ENCODE results near the gene SAMD14.
A peak's percentile ranks its signal among the peaks of the same experiment; 100 is the strongest.

The SAMD14 gene

GRCh38 chr17:50139950-50140885 is 10.3 kb upstream of the SAMD14 start:
- H3K36me3 ChIP-seq (ENCODE audit: control insufficient read depth, insufficient read depth, low read length), result peaks cover 74% of the 10 kb centered on the region
- H3K4me1 ChIP-seq (ENCODE audit: control insufficient read depth, insufficient read depth, low read length, poor library complexity, severe bottlenecking), result peaks cover 65% of the 10 kb centered on the region
- H3K4me3 ChIP-seq (ENCODE audit: insufficient read depth, low read depth, low read length, poor library complexity, severe bottlenecking), result peak overlapping the region; percentile 35
- H3K27me3 ChIP-seq (replicated peaks; ENCODE audit: control insufficient read depth, insufficient read depth, low read length, poor library complexity, severe bottlenecking), result no peaks in the 10 kb centered on the region
- no peaks in the 10 kb centered on the region for H3K9me3 ChIP-seq (ENCODE audit: control insufficient read depth, low read length)
- DNase-seq, result peak; percentile 65 to 73 (median 68)
- peak overlapping the region; percentile 59 for H3K27ac ChIP-seq (ENCODE audit: insufficient read depth, low read length, poor library complexity, severe bottlenecking)

- H3K4me3 ChIP-seq (ENCODE audit: insufficient read depth, low read depth, low read length, poor library complexity, severe bottlenecking), result no peak overlapping the region
- H3K9me3 ChIP-seq (ENCODE audit: control insufficient read depth, low read length), result no peaks in the 10 kb centered on the region
- no peaks in the 10 kb centered on the region for H3K27me3 ChIP-seq (replicated peaks; ENCODE audit: control insufficient read depth, insufficient read depth, low read length, poor library complexity, severe bottlenecking)
- H3K36me3 ChIP-seq (ENCODE audit: control insufficient read depth, insufficient read depth, low read length), result peaks cover 72% of the 10 kb centered on the region
- H3K4me1 ChIP-seq (ENCODE audit: control insufficient read depth, insufficient read depth, low read length, poor library complexity, severe bottlenecking), result peaks cover 56% of the 10 kb centered on the region
- no peak for DNase-seq
- H3K27ac ChIP-seq (ENCODE audit: insufficient read depth, low read length, poor library complexity, severe bottlenecking), result peak overlapping the region; percentile 23
Observed at GRCh38 chr17:50139185-50139783, 9.3 kb upstream of the SAMD14 start.

GRCh38 chr17:50137042-50137441 is 7.1 kb upstream of the SAMD14 start:
- no peak overlapping the region for H3K27ac ChIP-seq (ENCODE audit: insufficient read depth, low read length, poor library complexity, severe bottlenecking)
- no peaks in the 10 kb centered on the region for H3K9me3 ChIP-seq (ENCODE audit: control insufficient read depth, low read length)
- DNase-seq, result no peak
- peaks cover 60% of the 10 kb centered on the region for H3K36me3 ChIP-seq (ENCODE audit: control insufficient read depth, insufficient read depth, low read length)
- no peaks in the 10 kb centered on the region for H3K27me3 ChIP-seq (replicated peaks; ENCODE audit: control insufficient read depth, insufficient read depth, low read length, poor library complexity, severe bottlenecking)
- H3K4me1 ChIP-seq (ENCODE audit: control insufficient read depth, insufficient read depth, low read length, poor library complexity, severe bottlenecking), result peaks cover 33% of the 10 kb centered on the region
- no peak overlapping the region for H3K4me3 ChIP-seq (ENCODE audit: insufficient read depth, low read depth, low read length, poor library complexity, severe bottlenecking)

- peaks cover 29% of the 10 kb centered on the region for H3K4me1 ChIP-seq (ENCODE audit: control insufficient read depth, insufficient read depth, low read length, poor library complexity, severe bottlenecking)
- no peaks in the 10 kb centered on the region for H3K9me3 ChIP-seq (ENCODE audit: control insufficient read depth, low read length)
- no peak for DNase-seq
- H3K4me3 ChIP-seq (ENCODE audit: insufficient read depth, low read depth, low read length, poor library complexity, severe bottlenecking), result no peak overlapping the region
- H3K36me3 ChIP-seq (ENCODE audit: control insufficient read depth, insufficient read depth, low read length), result peaks cover 60% of the 10 kb centered on the region
- no peaks in the 10 kb centered on the region for H3K27me3 ChIP-seq (replicated peaks; ENCODE audit: control insufficient read depth, insufficient read depth, low read length, poor library complexity, severe bottlenecking)
- no peak overlapping the region for H3K27ac ChIP-seq (ENCODE audit: insufficient read depth, low read length, poor library complexity, severe bottlenecking)
Observed at GRCh38 chr17:50136096-50136687, 6.2 kb upstream of the SAMD14 start.

- Histone ChIP-seq H3K4me3 (ENCODE audit: insufficient read depth, low read depth, low read length, poor library complexity, severe bottlenecking) (no peak overlapping the region), H3K9me3 (ENCODE audit: control insufficient read depth, low read length) (no peaks in the 10 kb centered on the region), H3K27me3 (replicated peaks; ENCODE audit: control insufficient read depth, insufficient read depth, low read length, poor library complexity, severe bottlenecking) (no peaks in the 10 kb centered on the region), H3K4me1 (ENCODE audit: control insufficient read depth, insufficient read depth, low read length, poor library complexity, severe bottlenecking) (peaks cover 28% of the 10 kb centered on the region), H3K27ac (ENCODE audit: insufficient read depth, low read length, poor library complexity, severe bottlenecking) (no peak overlapping the region), H3K36me3 (ENCODE audit: control insufficient read depth, insufficient read depth, low read length) (peaks cover 56% of the 10 kb centered on the region)
- no peak for DNase-seq
Observed at GRCh38 chr17:50135316-50136095, 5.5 kb upstream of the SAMD14 start.

GRCh38 chr17:50134206-50135110 is 4.5 kb upstream of the SAMD14 start:
- H3K27ac ChIP-seq (ENCODE audit: insufficient read depth, low read length, poor library complexity, severe bottlenecking), result no peak overlapping the region
- no peak for DNase-seq

GRCh38 chr17:50133769-50134099 is 3.8 kb upstream of the SAMD14 start:
- Histone ChIP-seq H3K4me1 (ENCODE audit: control insufficient read depth, insufficient read depth, low read length, poor library complexity, severe bottlenecking) (peaks cover 23% of the 10 kb centered on the region), H3K4me3 (ENCODE audit: insufficient read depth, low read depth, low read length, poor library complexity, severe bottlenecking) (no peak overlapping the region), H3K9me3 (ENCODE audit: control insufficient read depth, low read length) (no peaks in the 10 kb centered on the region), H3K27ac (ENCODE audit: insufficient read depth, low read length, poor library complexity, severe bottlenecking) (no peak overlapping the region), H3K27me3 (replicated peaks; ENCODE audit: control insufficient read depth, insufficient read depth, low read length, poor library complexity, severe bottlenecking) (no peaks in the 10 kb centered on the region), H3K36me3 (ENCODE audit: control insufficient read depth, insufficient read depth, low read length) (peaks cover 42% of the 10 kb centered on the region)
- no peak for DNase-seq

More at GRCh38 chr17:50134206-50135110, 4.5 kb upstream of the SAMD14 start:
- Histone ChIP-seq H3K36me3 (ENCODE audit: control insufficient read depth, insufficient read depth, low read length) (peaks cover 49% of the 10 kb centered on the region), H3K27me3 (replicated peaks; ENCODE audit: control insufficient read depth, insufficient read depth, low read length, poor library complexity, severe bottlenecking) (no peaks in the 10 kb centered on the region), H3K9me3 (ENCODE audit: control insufficient read depth, low read length) (no peaks in the 10 kb centered on the region), H3K4me3 (ENCODE audit: insufficient read depth, low read depth, low read length, poor library complexity, severe bottlenecking) (no peak overlapping the region), H3K4me1 (ENCODE audit: control insufficient read depth, insufficient read depth, low read length, poor library complexity, severe bottlenecking) (peaks cover 25% of the 10 kb centered on the region)

GRCh38 chr17:50133028-50133768 is 3.2 kb upstream of the SAMD14 start:
- H3K36me3 ChIP-seq (ENCODE audit: control insufficient read depth, insufficient read depth, low read length), result peaks cover 37% of the 10 kb centered on the region
- H3K27ac ChIP-seq (ENCODE audit: insufficient read depth, low read length, poor library complexity, severe bottlenecking), result no peak overlapping the region
- no peak for DNase-seq
- H3K4me1 ChIP-seq (ENCODE audit: control insufficient read depth, insufficient read depth, low read length, poor library complexity, severe bottlenecking), result peaks cover 21% of the 10 kb centered on the region
- H3K27me3 ChIP-seq (replicated peaks; ENCODE audit: control insufficient read depth, insufficient read depth, low read length, poor library complexity, severe bottlenecking), result no peaks in the 10 kb centered on the region
- H3K4me3 ChIP-seq (ENCODE audit: insufficient read depth, low read depth, low read length, poor library complexity, severe bottlenecking), result no peak overlapping the region
- H3K9me3 ChIP-seq (ENCODE audit: control insufficient read depth, low read length), result no peaks in the 10 kb centered on the region

All from effector memory CD4-positive, alpha-beta T cell (primary cell).